SU-DHL-6 (cell line): ENCODE measurements around the gene DOCK9.

Source experiments
- H2AFZ ChIP-seq: fragments of 200-600 bp; sonication (generic); 2 replicates; pipeline ENCODE4 v1.6.1; 2014; ENCODE audit warnings: low read depth, mild to moderate bottlenecking, moderate library complexity, mixed read lengths, antibody characterized with exemption, low read length; ENCODE audit not compliant: severe bottlenecking
- H3F3A ChIP-seq: fragments of 200-600 bp; shearing (Covaris generic); 2 replicates; pipeline ENCODE4 v1.6.0; 2016; ENCODE audit warnings: antibody characterized with exemption, mild to moderate bottlenecking; ENCODE audit not compliant: insufficient read depth
- H3K27ac ChIP-seq: fragments of 200-600 bp; sonication (generic); 2 replicates; pipeline ENCODE4 v1.5.1; 2016; ENCODE audit warnings: low read depth, mild to moderate bottlenecking, low read length, moderate library complexity, mixed read lengths
- H3K27me3 ChIP-seq: fragments of 200-600 bp; sonication (generic), shearing (Covaris generic); 2 replicates; pipeline ENCODE4 v1.6.0; 2014; ENCODE audit warnings: mild to moderate bottlenecking, low read length
- H3K36me3 ChIP-seq: fragments of 200-600 bp; sonication (generic); 2 replicates; pipeline ENCODE4 v1.6.1; 2014; ENCODE audit warnings: mild to moderate bottlenecking, low read length, mixed read lengths
- H3K4me2 ChIP-seq: fragments of 300-600, 200-600 bp; shearing (Covaris generic), sonication (generic); 2 replicates; pipeline ENCODE4 v1.6.0; 2014; ENCODE audit warnings: low read length, low read depth, mild to moderate bottlenecking; ENCODE audit not compliant: poor library complexity, severe bottlenecking
- H3K4me3 ChIP-seq: fragments of 200-600 bp; sonication (generic); 2 replicates; pipeline ENCODE4 v1.5.1; 2014; ENCODE audit warnings: antibody characterized with exemption, low read length, mild to moderate bottlenecking, mixed read lengths; ENCODE audit not compliant: insufficient read depth, poor library complexity, severe bottlenecking
- H3K79me2 ChIP-seq: fragments of 200-600 bp; sonication (generic); 2 replicates; pipeline ENCODE4 v1.6.1; 2014; ENCODE audit warnings: mild to moderate bottlenecking, low read length, moderate library complexity; ENCODE audit not compliant: insufficient read depth
- H3K9ac ChIP-seq: fragments of 200-600 bp; sonication (generic); 2 replicates; pipeline ENCODE4 v1.7.0; 2014; ENCODE audit warnings: mild to moderate bottlenecking, low read length
- H3K9me2 ChIP-seq: fragments of 200-600 bp; sonication (generic); replicated peaks from 2 replicates; pipeline ENCODE4 v1.6.1; 2014; ENCODE audit warnings: low read length; ENCODE audit not compliant: insufficient read depth
- H3K9me3 ChIP-seq: fragments of 200-600 bp; sonication (generic); 2 replicates; pipeline ENCODE4 v1.6.1; 2014; ENCODE audit warnings: low read length, mixed read lengths; ENCODE audit not compliant: insufficient read depth
- H4K20me1 ChIP-seq: fragments of 200-600 bp; sonication (generic); 2 replicates; pipeline ENCODE4 v1.6.1; 2014; ENCODE audit warnings: low read depth, mild to moderate bottlenecking, antibody characterized with exemption, low read length, moderate library complexity, mixed read lengths
- EZH2phosphoT487 ChIP-seq: fragments of 200-600 bp; sonication (generic), shearing (Covaris generic); conservative IDR thresholded peaks from 2 replicates; pipeline ENCODE4 v1.6.1; 2018; ENCODE audit warnings: mild to moderate bottlenecking, antibody characterized with exemption, low read length, moderate library complexity, mixed read lengths
- TF ChIP-seq, protein P1 (sequence below): fragments of 200-600 bp; sonication (generic); IDR thresholded peaks from one replicate; pipeline ENCODE4 v1.5.1; 2017; ENCODE audit warnings: antibody characterized with exemption, mild to moderate bottlenecking, low read length, moderate library complexity; ENCODE audit not compliant: insufficient read depth, poor library complexity, severe bottlenecking

The DOCK9 gene

DNA sequence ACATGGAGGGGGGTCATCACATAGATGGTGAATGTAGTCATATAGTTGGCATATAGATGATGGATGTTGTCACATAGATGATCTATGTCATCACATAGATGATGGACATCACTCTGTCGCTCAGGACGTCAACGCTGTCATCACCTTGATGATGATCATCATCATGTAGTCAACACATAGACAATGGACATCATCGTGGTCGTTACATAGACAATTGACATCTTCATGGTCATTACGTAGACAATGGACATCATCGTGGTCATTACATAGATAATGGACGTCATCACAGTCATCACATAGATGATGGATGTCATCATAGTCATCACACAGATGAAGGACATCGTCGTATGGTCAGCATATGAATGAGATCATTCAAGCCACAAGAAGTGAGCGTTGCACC is 196.8 kb downstream of the DOCK9 start:
- Histone ChIP-seq H3K4me3 (no peak overlapping the region), H3F3A (no peaks in the 10 kb centered on the region), H3K4me2 (no peak overlapping the region), H3K9me3 (no peaks in the 10 kb centered on the region), H2AFZ (no peak overlapping the region), H3K27ac (no peak overlapping the region), H4K20me1 (no peaks in the 10 kb centered on the region), H3K27me3 (no peaks in the 10 kb centered on the region), H3K9me2 (no peaks in the 10 kb centered on the region), H3K79me2 (no peaks in the 10 kb centered on the region), H3K36me3 (no peaks in the 10 kb centered on the region), H3K9ac (no peak overlapping the region)
- TF ChIP-seq, protein P1, sequence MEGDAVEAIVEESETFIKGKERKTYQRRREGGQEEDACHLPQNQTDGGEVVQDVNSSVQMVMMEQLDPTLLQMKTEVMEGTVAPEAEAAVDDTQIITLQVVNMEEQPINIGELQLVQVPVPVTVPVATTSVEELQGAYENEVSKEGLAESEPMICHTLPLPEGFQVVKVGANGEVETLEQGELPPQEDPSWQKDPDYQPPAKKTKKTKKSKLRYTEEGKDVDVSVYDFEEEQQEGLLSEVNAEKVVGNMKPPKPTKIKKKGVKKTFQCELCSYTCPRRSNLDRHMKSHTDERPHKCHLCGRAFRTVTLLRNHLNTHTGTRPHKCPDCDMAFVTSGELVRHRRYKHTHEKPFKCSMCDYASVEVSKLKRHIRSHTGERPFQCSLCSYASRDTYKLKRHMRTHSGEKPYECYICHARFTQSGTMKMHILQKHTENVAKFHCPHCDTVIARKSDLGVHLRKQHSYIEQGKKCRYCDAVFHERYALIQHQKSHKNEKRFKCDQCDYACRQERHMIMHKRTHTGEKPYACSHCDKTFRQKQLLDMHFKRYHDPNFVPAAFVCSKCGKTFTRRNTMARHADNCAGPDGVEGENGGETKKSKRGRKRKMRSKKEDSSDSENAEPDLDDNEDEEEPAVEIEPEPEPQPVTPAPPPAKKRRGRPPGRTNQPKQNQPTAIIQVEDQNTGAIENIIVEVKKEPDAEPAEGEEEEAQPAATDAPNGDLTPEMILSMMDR: no peak

DNA sequence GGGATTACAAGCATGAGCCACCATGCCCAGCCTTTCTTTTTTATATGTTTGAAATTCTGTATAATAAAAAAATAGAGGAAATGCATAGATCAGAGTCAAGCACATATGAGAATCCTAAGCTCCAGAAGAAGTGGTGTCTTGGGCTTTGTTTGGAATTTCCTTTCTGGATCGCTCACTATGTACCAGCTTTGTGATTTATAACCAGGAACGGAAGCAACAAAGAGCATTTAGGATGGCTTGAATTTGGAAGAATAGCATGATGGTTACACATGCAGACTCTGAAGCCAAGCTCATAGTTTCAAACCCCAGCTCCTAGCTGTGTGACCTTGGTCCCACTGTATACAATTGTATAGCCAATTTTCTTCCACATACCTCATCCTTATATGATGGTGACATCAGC is 197.4 kb downstream of the DOCK9 start:
- Histone ChIP-seq H3K36me3 (no peaks in the 10 kb centered on the region), H3K79me2 (no peaks in the 10 kb centered on the region), H3K9ac (no peak overlapping the region), H3K27ac (no peak overlapping the region), H3K27me3 (no peaks in the 10 kb centered on the region), H2AFZ (no peak overlapping the region), H3K4me3 (no peak overlapping the region), H3K9me3 (no peaks in the 10 kb centered on the region), H4K20me1 (no peaks in the 10 kb centered on the region), H3K4me2 (no peak overlapping the region), H3K9me2 (no peaks in the 10 kb centered on the region), H3F3A (no peaks in the 10 kb centered on the region)
- no peak for TF ChIP-seq EZH2phosphoT487
- TF ChIP-seq, protein P1: no peak

DNA sequence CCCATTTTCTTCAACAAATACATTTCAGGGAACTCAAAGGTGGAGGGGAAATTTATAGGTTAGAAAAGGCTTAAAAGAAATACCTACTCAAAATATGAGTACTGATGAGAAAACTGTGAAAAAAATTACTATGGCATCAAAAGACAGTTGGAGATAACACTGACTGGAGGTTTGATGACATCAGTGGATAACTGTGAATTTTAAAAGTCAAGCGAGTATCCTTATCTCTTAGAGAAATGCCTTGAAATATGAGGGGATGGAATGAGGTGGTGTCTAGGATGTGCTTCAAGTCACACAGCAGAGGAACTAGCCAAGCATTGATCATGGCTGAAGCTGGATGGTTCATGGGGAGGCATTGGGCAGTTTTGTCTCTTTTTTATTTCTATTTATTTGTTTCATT is 198.2 kb downstream of the DOCK9 start:
- H3K9ac ChIP-seq: no peak overlapping the region
- no peaks in the 10 kb centered on the region for H3F3A ChIP-seq
- no peaks in the 10 kb centered on the region for H4K20me1 ChIP-seq
- no peak overlapping the region for H2AFZ ChIP-seq
- no peaks in the 10 kb centered on the region for H3K9me3 ChIP-seq
- H3K27ac ChIP-seq: no peak overlapping the region
- no peaks in the 10 kb centered on the region for H3K36me3 ChIP-seq
- TF ChIP-seq EZH2phosphoT487: no peak
- TF ChIP-seq, protein P1: no peak
- no peak overlapping the region for H3K4me3 ChIP-seq
- no peak overlapping the region for H3K4me2 ChIP-seq
- no peaks in the 10 kb centered on the region for H3K27me3 ChIP-seq
- no peaks in the 10 kb centered on the region for H3K9me2 ChIP-seq
- H3K79me2 ChIP-seq: no peaks in the 10 kb centered on the region

DNA sequence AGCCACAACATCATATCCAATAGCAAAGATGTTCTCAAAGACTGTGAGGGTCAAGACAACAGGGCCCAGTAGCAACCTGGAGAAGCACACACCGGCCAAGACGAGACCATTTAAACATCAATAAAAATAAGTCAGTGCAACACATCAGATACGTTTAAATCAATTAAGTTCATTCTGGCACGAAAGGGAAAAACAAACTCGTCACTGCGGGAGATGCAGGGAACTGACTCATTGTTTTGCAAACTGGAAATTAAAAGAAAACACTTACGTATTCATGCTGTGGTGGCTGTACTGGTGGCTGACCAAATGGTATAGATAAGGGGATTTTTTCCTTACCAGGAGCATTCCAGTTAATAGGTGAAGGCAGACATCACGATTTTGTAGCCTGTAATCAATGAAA is 199.1 kb downstream of the DOCK9 start:
- no peak overlapping the region for H3K4me3 ChIP-seq
- no peaks in the 10 kb centered on the region for H3K9me3 ChIP-seq
- H3K79me2 ChIP-seq: no peaks in the 10 kb centered on the region
- H2AFZ ChIP-seq: no peak overlapping the region
- no peak for TF ChIP-seq EZH2phosphoT487
- TF ChIP-seq, protein P1: no peak
- H3K4me2 ChIP-seq: no peak overlapping the region
- no peaks in the 10 kb centered on the region for H3K27me3 ChIP-seq
- H3K27ac ChIP-seq: no peak overlapping the region
- no peaks in the 10 kb centered on the region for H3F3A ChIP-seq
- H4K20me1 ChIP-seq: no peaks in the 10 kb centered on the region
- no peak overlapping the region for H3K9ac ChIP-seq
- H3K36me3 ChIP-seq: no peaks in the 10 kb centered on the region
- H3K9me2 ChIP-seq: no peaks in the 10 kb centered on the region
